Gastroesophageal sphincter (tissue), 3 donors: Measurements from ENCODE around the gene MKI67.

Experiments used
- POLR2A ChIP-seq, 2 donors: fragments of 450-650 bp; IDR thresholded peaks; one replicate each; pipeline ENCODE4 v1.6.1; 2017; ENCODE audit warnings: antibody characterized with exemption in 2 of 2, mild to moderate bottlenecking in 2 of 2, moderate library complexity in 1 of 2
- TF ChIP-seq, protein P1 (sequence below), 4 experiments: fragments of 200-600 bp in 2 of 4; fragments of 450-650 bp in 2 of 4; sonication (generic) in 1 of 4; IDR thresholded peaks; one replicate each; pipeline ENCODE4 v1.5.1; 2017 to 2019; ENCODE audit warnings: antibody characterized with exemption in 4 of 4, mild to moderate bottlenecking in 2 of 4, moderate library complexity in 2 of 4

DNA sequence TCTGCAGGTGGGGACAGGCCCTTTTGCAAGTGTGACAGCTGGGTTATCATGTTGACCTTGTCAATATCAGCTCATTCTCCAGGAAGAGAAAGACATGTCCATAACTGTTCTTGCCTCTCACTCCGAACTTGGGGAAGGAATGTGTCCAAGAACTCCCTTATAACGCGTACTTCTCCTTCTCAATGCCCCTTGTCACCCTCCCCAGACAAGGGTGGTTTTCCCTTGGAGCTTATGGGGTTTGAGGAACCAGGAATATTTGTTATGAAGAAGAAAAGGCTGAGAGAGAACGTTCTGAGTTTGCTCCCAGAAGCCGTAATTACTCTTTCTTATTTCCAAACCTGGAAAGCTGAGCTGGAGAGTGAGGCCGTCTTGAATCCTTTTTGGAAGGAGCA, 77.4 kb downstream of the MKI67 start:
- no peak for TF ChIP-seq POLR2A (IDR thresholded peaks at IDR 0.05)
- TF ChIP-seq, protein P1, sequence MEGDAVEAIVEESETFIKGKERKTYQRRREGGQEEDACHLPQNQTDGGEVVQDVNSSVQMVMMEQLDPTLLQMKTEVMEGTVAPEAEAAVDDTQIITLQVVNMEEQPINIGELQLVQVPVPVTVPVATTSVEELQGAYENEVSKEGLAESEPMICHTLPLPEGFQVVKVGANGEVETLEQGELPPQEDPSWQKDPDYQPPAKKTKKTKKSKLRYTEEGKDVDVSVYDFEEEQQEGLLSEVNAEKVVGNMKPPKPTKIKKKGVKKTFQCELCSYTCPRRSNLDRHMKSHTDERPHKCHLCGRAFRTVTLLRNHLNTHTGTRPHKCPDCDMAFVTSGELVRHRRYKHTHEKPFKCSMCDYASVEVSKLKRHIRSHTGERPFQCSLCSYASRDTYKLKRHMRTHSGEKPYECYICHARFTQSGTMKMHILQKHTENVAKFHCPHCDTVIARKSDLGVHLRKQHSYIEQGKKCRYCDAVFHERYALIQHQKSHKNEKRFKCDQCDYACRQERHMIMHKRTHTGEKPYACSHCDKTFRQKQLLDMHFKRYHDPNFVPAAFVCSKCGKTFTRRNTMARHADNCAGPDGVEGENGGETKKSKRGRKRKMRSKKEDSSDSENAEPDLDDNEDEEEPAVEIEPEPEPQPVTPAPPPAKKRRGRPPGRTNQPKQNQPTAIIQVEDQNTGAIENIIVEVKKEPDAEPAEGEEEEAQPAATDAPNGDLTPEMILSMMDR (IDR thresholded peaks at IDR 0.05) = no peak
